Measurements from ENCODE around the gene PHF3.

The PHF3 gene

GRCh38 chr6:63615590-63615989 lies 20.0 kb upstream of the PHF3 start:
- no peak for TF ChIP-seq CTCF (conservative IDR thresholded peaks at IDR 0.05; ENCODE audit: low read depth)
- DNase-seq (ENCODE audit: low spot score) = no peak
- CTCF ChIA-PET = interaction anchor here (0.6 kb wide), 1 partner anchor 312 kb away, joined by 3 read pairs; no protein-coding TSS in a partner anchor
- POLR2A ChIA-PET (ENCODE audit: low non-redundant PET) = no interaction called here
- H3K27ac ChIP-seq = no peak overlapping the region

- no peak for TF ChIP-seq CTCF (conservative IDR thresholded peaks at IDR 0.05; ENCODE audit: low read depth)
- ChIA-PET POLR2A (ENCODE audit: low non-redundant PET) (no interaction called here), CTCF (interaction anchor here (0.6 kb wide), 1 partner anchor 81 kb away, joined by 3 read pairs; no protein-coding TSS in a partner anchor)
- no peak overlapping the region for H3K27ac ChIP-seq
- no peak for DNase-seq (ENCODE audit: low spot score)
These were observed 11.5 kb upstream of the PHF3 start for GRCh38 chr6:63624091-63624490.

GRCh38 chr6:63630466-63630865 lies 5.1 kb upstream of the PHF3 start:
- no peak for DNase-seq (ENCODE audit: low spot score)
- CTCF ChIA-PET = no interaction called here
- no peak overlapping the region for H3K27ac ChIP-seq
- no peak for TF ChIP-seq CTCF (conservative IDR thresholded peaks at IDR 0.05; ENCODE audit: low read depth)
- POLR2A ChIA-PET (ENCODE audit: low non-redundant PET) = no interaction called here

- no peak for DNase-seq (ENCODE audit: low spot score)
- POLR2A ChIA-PET (ENCODE audit: low non-redundant PET) = no interaction called here
- TF ChIP-seq CTCF (conservative IDR thresholded peaks at IDR 0.05; ENCODE audit: low read depth) = no peak
- H3K27ac ChIP-seq = no peak overlapping the region
- CTCF ChIA-PET = interaction anchor here (0.6 to 1.2 kb wide), 3 partner anchors 61 to 168 kb away, joined by 3 to 5 read pairs (median 4); no protein-coding TSS in a partner anchor
These were observed 972 bp upstream of the PHF3 start for GRCh38 chr6:63634630-63635029.

GRCh38 chr6:63635215-63635587 lies 401 bp upstream of the PHF3 start:
- CTCF ChIA-PET = interaction anchor here (0.5 to 1.2 kb wide), 3 partner anchors 47 to 168 kb away, joined by 3 to 5 read pairs (median 3); no protein-coding TSS in a partner anchor
- DNase-seq (ENCODE audit: low spot score) = no peak
- peak overlapping the region; percentile 95 for H3K27ac ChIP-seq
- POLR2A ChIA-PET (ENCODE audit: low non-redundant PET) = interaction anchor here (0.6 kb wide), 1 partner anchor 28 kb away, joined by 3 read pairs; no protein-coding TSS in a partner anchor
- TF ChIP-seq CTCF (conservative IDR thresholded peaks at IDR 0.05; ENCODE audit: low read depth) = no peak

GRCh38 chr6:63636518-63637021 lies 968 bp downstream of the PHF3 start:
- no peak for TF ChIP-seq CTCF (conservative IDR thresholded peaks at IDR 0.05; ENCODE audit: low read depth)
- DNase-seq (ENCODE audit: low spot score) = peak; percentile 26
- peak overlapping the region; percentile 95 for H3K27ac ChIP-seq
- CTCF ChIA-PET = no interaction called here
- POLR2A ChIA-PET (ENCODE audit: low non-redundant PET) = no interaction called here

All from RWPE1 (cell line).